OCI-LY1 (cell line): Measurements from ENCODE around the gene HPSE2.

Experiments
- H2AFZ ChIP-seq: fragments of 200-600 bp; sonication (generic), shearing (Covaris generic); 2 replicates; pipeline ENCODE4 v1.6.0; 2014; ENCODE audit warnings: antibody characterized with exemption, mild to moderate bottlenecking, low read length
- H3F3A ChIP-seq: fragments of 200-600 bp; sonication (generic), shearing (Covaris generic); 2 replicates; pipeline ENCODE4 v1.6.0; 2014; ENCODE audit warnings: mild to moderate bottlenecking, antibody characterized with exemption, low read length, moderate library complexity; ENCODE audit not compliant: insufficient read depth
- H3K27ac ChIP-seq: fragments of 200-600 bp; sonication (generic); 2 replicates; pipeline ENCODE4 v1.5.1; 2014; ENCODE audit warnings: low read length, mixed run types, mild to moderate bottlenecking, low read depth; ENCODE audit not compliant: poor library complexity, severe bottlenecking
- H3K27me3 ChIP-seq: fragments of 200-600 bp; sonication (generic); 2 replicates; pipeline ENCODE4 v1.6.0; 2014; ENCODE audit warnings: antibody characterized with exemption, mild to moderate bottlenecking, low read length, moderate library complexity; ENCODE audit not compliant: insufficient read depth
- H3K36me3 ChIP-seq: fragments of 200-600 bp; sonication (generic); 2 replicates; pipeline ENCODE4 v1.6.1; 2014; ENCODE audit warnings: mild to moderate bottlenecking, antibody characterized with exemption, low read length, moderate library complexity, mixed read lengths; ENCODE audit not compliant: insufficient read depth
- H3K4me1 ChIP-seq: fragments of 200-600 bp; sonication (generic); 2 replicates; pipeline ENCODE4 v1.5.1; 2014; ENCODE audit warnings: mild to moderate bottlenecking, low read length, moderate library complexity; ENCODE audit not compliant: insufficient read depth, severe bottlenecking
- H3K4me2 ChIP-seq: fragments of 200-600 bp; sonication (generic), shearing (Covaris generic); 2 replicates; pipeline ENCODE4 v1.6.1; 2014; ENCODE audit warnings: low read length
- H3K4me3 ChIP-seq: fragments of 200-600 bp; sonication (generic); 2 replicates; pipeline ENCODE4 v1.5.1; 2014; ENCODE audit warnings: low read length, low read depth, mild to moderate bottlenecking, mixed read lengths; ENCODE audit not compliant: poor library complexity, severe bottlenecking
- H3K79me2 ChIP-seq: fragments of 200-600 bp; shearing (Covaris generic); 2 replicates; pipeline ENCODE4 v1.6.1; 2016; ENCODE audit warnings: mixed run types, low read length, mixed read lengths; ENCODE audit not compliant: insufficient read depth
- H3K9ac ChIP-seq: fragments of 200-600 bp; sonication (generic), shearing (Covaris generic); 2 replicates; pipeline ENCODE4 v1.6.1; 2014; ENCODE audit warnings: mild to moderate bottlenecking, low read length, mixed read lengths
- H3K9me2 ChIP-seq: fragments of 200-600 bp; sonication (generic), shearing (Covaris generic); 2 replicates; pipeline ENCODE4 v1.6.1; 2014; ENCODE audit warnings: low read depth, mild to moderate bottlenecking, low read length, mixed read lengths
- H3K9me3 ChIP-seq: fragments of 200-600 bp; shearing (Covaris generic); 2 replicates; pipeline ENCODE4 v1.6.1; 2014; ENCODE audit warnings: low read length, mixed read lengths
- H4K20me1 ChIP-seq: fragments of 200-600 bp; sonication (generic), shearing (Covaris generic); 2 replicates; pipeline ENCODE4 v1.6.0; 2016; ENCODE audit warnings: mild to moderate bottlenecking, low read length; ENCODE audit not compliant: insufficient read depth
- CTCF ChIP-seq: fragments of 200-600 bp; sonication (generic), shearing (Covaris generic); IDR thresholded peaks from 2 replicates; pipeline ENCODE4 v1.5.1; 2017; ENCODE audit warnings: mild to moderate bottlenecking, antibody characterized with exemption, low read length, moderate library complexity, mixed read lengths
- EZH2 ChIP-seq: fragments of 200-600 bp; sonication (generic), shearing (Covaris generic); IDR thresholded peaks from 2 replicates; pipeline ENCODE4 v1.8.0; 2017; ENCODE audit warnings: borderline replicate concordance, mixed run types, mild to moderate bottlenecking, antibody characterized with exemption, low read length, moderate library complexity, mixed read lengths

Gene HPSE2

GRCh38 chr10:99007457-99007856 is 228.2 kb downstream of the HPSE2 start:
- H2AFZ ChIP-seq, result no peak overlapping the region
- no peaks in the 10 kb centered on the region for H3K36me3 ChIP-seq
- no peaks in the 10 kb centered on the region for H3K79me2 ChIP-seq
- no peak overlapping the region for H3K4me3 ChIP-seq
- TF ChIP-seq CTCF (no peak), EZH2 (no peak)
- no peaks in the 10 kb centered on the region for H3K9me3 ChIP-seq
- H3K27ac ChIP-seq, result no peak overlapping the region
- no peaks in the 10 kb centered on the region for H3F3A ChIP-seq
- no peaks in the 10 kb centered on the region for H3K27me3 ChIP-seq
- no peaks in the 10 kb centered on the region for H4K20me1 ChIP-seq
- H3K9me2 ChIP-seq, result no peaks in the 10 kb centered on the region
- no peaks in the 10 kb centered on the region for H3K4me1 ChIP-seq
- H3K9ac ChIP-seq, result no peak overlapping the region
- H3K4me2 ChIP-seq, result no peak overlapping the region

GRCh38 chr10:99005254-99005653 is 230.4 kb downstream of the HPSE2 start:
- H3K9me2 ChIP-seq, result no peaks in the 10 kb centered on the region
- no peak for TF ChIP-seq EZH2
- no peak for TF ChIP-seq CTCF
- no peak overlapping the region for H3K9ac ChIP-seq
- H2AFZ ChIP-seq, result no peak overlapping the region
- H4K20me1 ChIP-seq, result no peaks in the 10 kb centered on the region
- no peaks in the 10 kb centered on the region for H3K27me3 ChIP-seq
- H3K4me3 ChIP-seq, result no peak overlapping the region
- no peaks in the 10 kb centered on the region for H3K79me2 ChIP-seq
- H3F3A ChIP-seq, result no peaks in the 10 kb centered on the region
- no peak overlapping the region for H3K27ac ChIP-seq
- no peaks in the 10 kb centered on the region for H3K36me3 ChIP-seq
- no peaks in the 10 kb centered on the region for H3K9me3 ChIP-seq
- no peak overlapping the region for H3K4me2 ChIP-seq
- no peaks in the 10 kb centered on the region for H3K4me1 ChIP-seq

- H3K36me3 ChIP-seq, result no peaks in the 10 kb centered on the region
- no peak overlapping the region for H3K4me2 ChIP-seq
- no peaks in the 10 kb centered on the region for H3K9me3 ChIP-seq
- no peaks in the 10 kb centered on the region for H3K4me1 ChIP-seq
- H3K27me3 ChIP-seq, result no peaks in the 10 kb centered on the region
- H3K4me3 ChIP-seq, result no peak overlapping the region
- H2AFZ ChIP-seq, result no peak overlapping the region
- H3K9ac ChIP-seq, result no peak overlapping the region
- no peaks in the 10 kb centered on the region for H4K20me1 ChIP-seq
- no peaks in the 10 kb centered on the region for H3K79me2 ChIP-seq
- no peaks in the 10 kb centered on the region for H3F3A ChIP-seq
- no peak for TF ChIP-seq CTCF
- TF ChIP-seq EZH2, result no peak
- H3K27ac ChIP-seq, result no peak overlapping the region
- H3K9me2 ChIP-seq, result no peaks in the 10 kb centered on the region
These were observed 230.9 kb downstream of the HPSE2 start for GRCh38 chr10:99004738-99005137.
